HepG2 (cell line): Measurements from ENCODE around the gene SLC25A15. TPM values are rescaled to one million over a fixed set of nuclear protein-coding genes. Genes with fewer than 3 reads are reported as not detected.

ENCODE experiments used
- ATAC-seq: fragments of 200-7000 bp; cut with Tn5 transposase; 3 replicates; pipeline ENCODE4 v1.9.1; 2020; ENCODE audit warnings: mild to moderate bottlenecking, moderate library complexity
- BruUV-seq: library from RNA; stranded (reverse); fragments of 400-500 nt; replicated peaks from 2 replicates; lab custom pipeline; 2021; lab: Mats Ljungman, UMichigan
- CTCF ChIA-PET: fragments of 300-600 bp; formaldehyde crosslinking; extraction: SDS; loops from one replicate; lab custom pipeline; 2021; ENCODE audit warnings: low total read pairs, inconsistent platforms, low intra/inter-chr PET ratio; lab: Yijun Ruan, JAX
- POLR2A ChIA-PET: fragments of 350-600 bp; sonication (Branson Sonifier 250); formaldehyde crosslinking; loops from one replicate; lab custom pipeline; 2020; ENCODE audit warnings: antibody characterized with exemption, inconsistent platforms; lab: Yijun Ruan, JAX
- DNase-seq: peaks from one replicate; pipeline ENCODE4 v3.0.0-alpha.2; 2015; ENCODE audit warnings: low spot score
- FAIRE-seq: peaks from 3 replicates; lab custom pipeline; 2011; peaks lifted over from hg19 to GRCh38; lab: Jason Lieb, UNC
- H2AFZ ChIP-seq: one replicate; pipeline ENCODE4 v1.6.1; 2011; ENCODE audit warnings: low read length, inconsistent platforms
- H3K27ac ChIP-seq: fragments of 300-600 bp; 3 replicates; pipeline ENCODE4 v1.8.0; 2011; ENCODE audit warnings: mixed run types, mild to moderate bottlenecking, mixed read lengths, low read length, inconsistent platforms; ENCODE audit not compliant: insufficient read depth; ENCODE audit errors: extremely low read length
- H3K27me3 ChIP-seq, 2 experiments: fragments of 200-600 bp in 1 of 2; 2 replicates in 1 of 2; 3 replicates in 1 of 2; pipeline versions ENCODE4 v1.6.0 to v1.8.0; 2011; ENCODE audit warnings: low read length in 2 of 2, mild to moderate bottlenecking in 2 of 2, moderate library complexity in 2 of 2, inconsistent platforms in 1 of 2; ENCODE audit not compliant: insufficient read depth in 2 of 2, control insufficient read depth in 1 of 2
- H3K36me3 ChIP-seq, 2 experiments: fragments of 200-600 bp in 1 of 2; replicated peaks in 1 of 2; 2 replicates in 1 of 2; 3 replicates in 1 of 2; pipeline versions ENCODE4 v1.5.1 to v1.8.0; 2011; ENCODE audit warnings: low read length in 2 of 2, inconsistent platforms in 1 of 2; ENCODE audit not compliant: insufficient read depth in 2 of 2, control insufficient read depth in 1 of 2
- H3K4me1 ChIP-seq: 2 replicates; pipeline ENCODE4 v1.5.1; 2012; ENCODE audit warnings: low read length, inconsistent platforms; ENCODE audit not compliant: insufficient read depth
- H3K4me2 ChIP-seq: 2 replicates; pipeline ENCODE4 v1.6.0; 2011; ENCODE audit warnings: low read depth, low read length, inconsistent platforms
- H3K4me3 ChIP-seq, 3 experiments: fragments of 200-600 bp in 1 of 3; sonication (generic), shearing (Covaris generic) in 1 of 3; replicated peaks in 1 of 3; 2 replicates each; pipeline ENCODE4 v1.5.1; 2011 to 2016; ENCODE audit warnings: low read length in 3 of 3, inconsistent platforms in 2 of 3, low read depth in 2 of 3, mild to moderate bottlenecking in 2 of 3, control low read depth in 1 of 3, mixed read lengths in 1 of 3; ENCODE audit not compliant: insufficient read depth in 1 of 3
- H3K79me2 ChIP-seq: one replicate; pipeline ENCODE4 v1.6.1; 2011; ENCODE audit warnings: low read length, inconsistent platforms; ENCODE audit not compliant: insufficient read depth
- H3K9ac ChIP-seq: 2 replicates; pipeline ENCODE4 v1.6.0; 2011; ENCODE audit warnings: mild to moderate bottlenecking, low read depth, low read length, inconsistent platforms; ENCODE audit not compliant: insufficient read depth
- H3K9me3 ChIP-seq: 2 replicates; pipeline ENCODE4 v1.5.1; 2012; ENCODE audit warnings: mild to moderate bottlenecking, low read length
- H4K20me1 ChIP-seq: 2 replicates; pipeline ENCODE4 v1.6.0; 2011; ENCODE audit warnings: inconsistent platforms, mild to moderate bottlenecking, low read length, moderate library complexity; ENCODE audit not compliant: insufficient read depth
- E2F1 ChIP-seq: sonication (generic); formaldehyde crosslinking; IDR thresholded peaks from 2 replicates; pipeline ENCODE4 v1.5.0; 2020; ENCODE audit warnings: missing genetic modification reagents
- MED1 ChIP-seq: sonication (generic); formaldehyde crosslinking; IDR thresholded peaks from 2 replicates; pipeline ENCODE4 v1.4.0; 2020; ENCODE audit warnings: missing genetic modification reagents
- NBN ChIP-seq: fragments of 450-650 bp; conservative IDR thresholded peaks from 2 replicates; pipeline ENCODE4 v1.6.1; 2017
- POLR2A ChIP-seq, 2 experiments: IDR thresholded peaks; 2 replicates each; pipeline ENCODE4 v1.6.1; 2011; ENCODE audit warnings: low read depth in 2 of 2, low read length in 2 of 2, mild to moderate bottlenecking in 1 of 2, moderate library complexity in 1 of 2; ENCODE audit not compliant: insufficient read depth in 1 of 2
- RARG ChIP-seq: sonication (generic); formaldehyde crosslinking; IDR thresholded peaks from 2 replicates; pipeline ENCODE4 v1.4.0; 2020; ENCODE audit warnings: low read depth, mild to moderate bottlenecking, missing genetic modification reagents
- RBM39 ChIP-seq: fragments of 200-400 bp; formaldehyde crosslinking; IDR thresholded peaks from one replicate; pipeline ENCODE4 v1.6.1; 2018; ENCODE audit warnings: antibody characterized with exemption, mild to moderate bottlenecking, low read depth, low read length; ENCODE audit not compliant: poor library complexity, severe bottlenecking
- RFX5 ChIP-seq: IDR thresholded peaks from 2 replicates; pipeline ENCODE4 v1.6.1; 2011; ENCODE audit warnings: low read depth, low read length, improper control_type of control experiment
- ZBTB1 ChIP-seq: sonication (generic); formaldehyde crosslinking; IDR thresholded peaks from 2 replicates; pipeline ENCODE4 v1.4.0; 2020; ENCODE audit warnings: missing genetic modification reagents, borderline replicate concordance
- ZBTB4 ChIP-seq: sonication (generic); formaldehyde crosslinking; IDR thresholded peaks from 2 replicates; pipeline ENCODE4 v1.4.0; 2020; ENCODE audit warnings: missing genetic modification reagents, mild to moderate bottlenecking, borderline replicate concordance
- ZFY ChIP-seq: sonication (generic); formaldehyde crosslinking; IDR thresholded peaks from 2 replicates; pipeline ENCODE4 v1.4.0; 2020; ENCODE audit warnings: missing genetic modification reagents
- ZNF232 ChIP-seq: sonication (generic); formaldehyde crosslinking; IDR thresholded peaks from 2 replicates; pipeline ENCODE4 v1.4.0; 2020; ENCODE audit warnings: missing genetic modification reagents, borderline replicate concordance
- ZNF530 ChIP-seq: sonication (generic); formaldehyde crosslinking; IDR thresholded peaks from 2 replicates; pipeline ENCODE4 v1.5.0; 2020; ENCODE audit warnings: low read depth, mild to moderate bottlenecking, missing genetic modification reagents
- ZNF747 ChIP-seq: sonication (generic); formaldehyde crosslinking; IDR thresholded peaks from 2 replicates; pipeline ENCODE4 v1.8.1; 2023; ENCODE audit warnings: missing genetic modification reagents, mild to moderate bottlenecking, borderline replicate concordance
- ZSCAN20 ChIP-seq: sonication (generic); formaldehyde crosslinking; IDR thresholded peaks from 2 replicates; pipeline ENCODE4 v1.4.0; 2020; ENCODE audit warnings: missing genetic modification reagents, mild to moderate bottlenecking, borderline replicate concordance
- WGBS: methylation state at CpG from one replicate; pipeline ENCODE4 v1.1.6; 2017; ENCODE audit warnings: low lambda C conversion rate; 5-methylcytosine and 5-hydroxymethylcytosine counted together
- in situ Hi-C: cut with HindIII; loops from 2 replicates; pipeline ENCODE4 v1.10.0; 2017; ENCODE audit warnings: low pct_unique_long_range_greater_than_20kb; ENCODE audit not compliant: extremely low pct_ligation_motif_present
- intact Hi-C: fragments of 100-400 bp; cut with micrococcal nuclease; formaldehyde crosslinking; loops from one replicate; pipeline ENCODE4 v1.10.0; 2022; ENCODE audit not compliant: unreplicated experiment
- polyA plus RNA-seq, 8 experiments: library from polyadenylated mRNA; depleted of rRNA in 3 of 8; stranded (reverse) in 7 of 8; unstranded in 1 of 8; fragments of >200 nt; fragmentation: Illumina TruSeq in 4 of 8; extraction: Trizol in 4 of 8; gene quantifications; 2 replicates each; pipeline versions ENCODE4 v1.2.1 to v1.2.3, GENCODE V29; 2011 to 2016; ENCODE audit warnings: low read depth in 4 of 8, missing spikeins in 1 of 8, mixed read lengths in 1 of 8; ENCODE audit not compliant: insufficient read depth in 1 of 8
- total RNA-seq, 5 experiments: library from RNA; depleted of rRNA; stranded (reverse); fragments of >200 nt; fragmentation: Illumina TruSeq; extraction: Trizol; gene quantifications; 2 replicates each; pipeline ENCODE4 v1.2.3, GENCODE V29; 2016; ENCODE audit warnings: low read depth in 1 of 5
- TF ChIP-seq, protein P1 (sequence below): sonication (generic); formaldehyde crosslinking; IDR thresholded peaks from 2 replicates; pipeline ENCODE4 v1.5.0; 2020; ENCODE audit warnings: missing genetic modification reagents

Gene SLC25A15
- total and polyA plus RNA-seq, 2 of the 13 experiments (the other 11 are each of a cell fraction or from before 2014, with no cell fraction given) = 17.3 to 39.1 TPM

DNA sequence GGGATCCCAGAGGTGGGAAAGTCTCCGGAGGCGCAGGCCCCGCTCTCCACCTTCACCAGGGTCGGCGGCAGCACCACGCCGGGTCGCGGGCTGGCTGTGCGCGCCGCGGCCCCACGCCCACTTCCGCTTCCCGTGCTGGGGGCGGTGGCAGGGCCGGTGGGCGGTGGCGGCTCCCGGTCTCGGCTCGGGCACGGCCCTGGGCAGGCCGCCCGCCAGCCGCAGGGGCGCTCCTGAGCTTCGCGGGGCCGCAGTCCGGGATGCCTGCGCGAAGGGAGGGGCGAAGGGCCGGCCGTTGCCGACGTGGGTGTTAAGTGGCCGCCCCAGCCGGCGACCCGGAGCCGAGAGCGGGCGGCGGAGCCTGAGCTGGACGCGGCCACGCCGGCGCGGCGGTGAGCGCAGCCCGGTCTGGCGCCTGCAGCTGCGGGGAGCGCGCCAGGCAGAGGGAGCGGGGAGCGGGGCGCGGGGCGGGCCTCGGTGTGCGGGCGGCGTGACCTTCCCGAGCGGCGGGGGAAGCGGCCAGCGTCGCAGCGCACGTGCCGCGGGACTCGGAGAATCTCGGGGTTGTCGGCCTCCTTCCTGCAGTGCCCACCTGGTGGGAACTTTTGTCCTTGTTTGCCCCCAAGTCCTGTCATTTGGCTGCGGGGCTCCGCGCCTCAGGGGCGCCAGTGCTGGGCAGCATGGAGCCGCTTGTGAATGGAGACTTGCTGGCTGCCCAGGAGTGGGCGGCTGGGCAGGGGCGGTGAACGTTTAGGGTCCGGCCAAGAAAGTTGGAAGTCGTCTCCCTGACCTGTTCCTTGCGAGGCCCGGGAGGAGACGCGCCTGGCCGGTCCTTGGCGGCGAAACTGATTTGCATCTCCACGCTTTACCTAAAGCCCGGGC is at the start of gene SLC25A15 (continued):
- no peak for TF ChIP-seq ZNF530 (CRISPR knock-in tag)
- no peak for TF ChIP-seq ZBTB4 (CRISPR knock-in tag)
- peak; percentile 65 to 88; a peak in 3 of 4 replicates for TF ChIP-seq POLR2A (IDR thresholded peaks at IDR 0.05; ENCODE audit: insufficient read depth in 1 of 2, low read depth in 2 of 2, low read length in 2 of 2)
- 0 out of 2 replicates have a peak, but pooled peaks have one; percentile 3 for TF ChIP-seq ZNF232 (CRISPR knock-in tag)
- peak; percentile 87 for TF ChIP-seq ZFY (CRISPR knock-in tag)
- no peak for TF ChIP-seq NBN

DNA sequence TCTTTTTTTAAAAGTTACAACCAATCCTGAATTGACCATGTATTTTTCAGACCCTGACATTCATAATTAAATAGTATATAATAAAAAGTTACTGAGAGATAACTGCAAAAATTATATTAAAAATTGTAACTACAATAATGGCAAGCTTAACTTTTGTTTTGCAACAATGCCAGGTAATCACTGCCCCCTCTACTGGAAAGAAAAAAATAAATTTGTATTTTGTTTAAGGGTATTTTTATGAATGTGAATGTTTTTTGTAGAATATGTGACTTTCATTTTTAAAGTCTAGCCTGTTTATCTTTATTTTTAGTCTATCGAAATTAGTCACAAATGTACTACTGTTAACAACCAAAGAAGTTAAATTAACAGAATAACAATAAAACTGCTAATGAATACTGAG is 40.1 kb upstream of the SLC25A15 start:
- Histone ChIP-seq H2AFZ (no peak overlapping the region), H3K4me3 (no peak overlapping the region), H3K36me3 (peaks cover 1 to 18% of the 10 kb centered on the region in 2 experiments; a peak in 4 of 5 replicates), H4K20me1 (no peaks in the 10 kb centered on the region), H3K9ac (no peak overlapping the region), H3K27ac (no peak overlapping the region), H3K9me3 (no peaks in the 10 kb centered on the region), H3K4me2 (no peak overlapping the region), H3K4me1 (no peaks in the 10 kb centered on the region), H3K79me2 (no peaks in the 10 kb centered on the region), H3K27me3 (no peaks in the 10 kb centered on the region)
- WGBS = 92% methylated on average over 1 of the region's 1 CpG
- POLR2A ChIA-PET = no interaction called here
- TF ChIP-seq ZNF747 (CRISPR knock-in tag) (no peak), ZBTB1 (no peak), RFX5 (no peak), MED1 (CRISPR knock-in tag) (no peak), E2F1 (CRISPR knock-in tag) (no peak), RARG (CRISPR knock-in tag) (no peak), ZSCAN20 (no peak), RBM39 (no peak)
- TF ChIP-seq, protein P1, sequence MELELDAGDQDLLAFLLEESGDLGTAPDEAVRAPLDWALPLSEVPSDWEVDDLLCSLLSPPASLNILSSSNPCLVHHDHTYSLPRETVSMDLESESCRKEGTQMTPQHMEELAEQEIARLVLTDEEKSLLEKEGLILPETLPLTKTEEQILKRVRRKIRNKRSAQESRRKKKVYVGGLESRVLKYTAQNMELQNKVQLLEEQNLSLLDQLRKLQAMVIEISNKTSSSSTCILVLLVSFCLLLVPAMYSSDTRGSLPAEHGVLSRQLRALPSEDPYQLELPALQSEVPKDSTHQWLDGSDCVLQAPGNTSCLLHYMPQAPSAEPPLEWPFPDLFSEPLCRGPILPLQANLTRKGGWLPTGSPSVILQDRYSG (CRISPR knock-in tag) = no peak
- FAIRE-seq (no peak), ATAC-seq (no peak), DNase-seq (no peak)
- CTCF ChIA-PET = no interaction called here
- in situ Hi-C loops = no loop called here
- intact Hi-C loops = no loop called here
- BruUV-seq = no TSS peak
